OCI-LY1 (cell line): Measurements from ENCODE around the gene CDC42EP2.

Experiments
- H2AFZ ChIP-seq: fragments of 200-600 bp; sonication (generic), shearing (Covaris generic); 2 replicates; pipeline ENCODE4 v1.6.0; 2014; ENCODE audit warnings: antibody characterized with exemption, mild to moderate bottlenecking, low read length
- H3F3A ChIP-seq: fragments of 200-600 bp; sonication (generic), shearing (Covaris generic); 2 replicates; pipeline ENCODE4 v1.6.0; 2014; ENCODE audit warnings: mild to moderate bottlenecking, antibody characterized with exemption, low read length, moderate library complexity; ENCODE audit not compliant: insufficient read depth
- H3K27ac ChIP-seq: fragments of 200-600 bp; sonication (generic); 2 replicates; pipeline ENCODE4 v1.5.1; 2014; ENCODE audit warnings: low read length, mixed run types, mild to moderate bottlenecking, low read depth; ENCODE audit not compliant: poor library complexity, severe bottlenecking
- H3K27me3 ChIP-seq: fragments of 200-600 bp; sonication (generic); 2 replicates; pipeline ENCODE4 v1.6.0; 2014; ENCODE audit warnings: antibody characterized with exemption, mild to moderate bottlenecking, low read length, moderate library complexity; ENCODE audit not compliant: insufficient read depth
- H3K36me3 ChIP-seq: fragments of 200-600 bp; sonication (generic); 2 replicates; pipeline ENCODE4 v1.6.1; 2014; ENCODE audit warnings: mild to moderate bottlenecking, antibody characterized with exemption, low read length, moderate library complexity, mixed read lengths; ENCODE audit not compliant: insufficient read depth
- H3K4me1 ChIP-seq: fragments of 200-600 bp; sonication (generic); 2 replicates; pipeline ENCODE4 v1.5.1; 2014; ENCODE audit warnings: mild to moderate bottlenecking, low read length, moderate library complexity; ENCODE audit not compliant: insufficient read depth, severe bottlenecking
- H3K4me2 ChIP-seq: fragments of 200-600 bp; sonication (generic), shearing (Covaris generic); 2 replicates; pipeline ENCODE4 v1.6.1; 2014; ENCODE audit warnings: low read length
- H3K4me3 ChIP-seq: fragments of 200-600 bp; sonication (generic); 2 replicates; pipeline ENCODE4 v1.5.1; 2014; ENCODE audit warnings: low read length, low read depth, mild to moderate bottlenecking, mixed read lengths; ENCODE audit not compliant: poor library complexity, severe bottlenecking
- H3K79me2 ChIP-seq: fragments of 200-600 bp; shearing (Covaris generic); 2 replicates; pipeline ENCODE4 v1.6.1; 2016; ENCODE audit warnings: mixed run types, low read length, mixed read lengths; ENCODE audit not compliant: insufficient read depth
- H3K9ac ChIP-seq: fragments of 200-600 bp; sonication (generic), shearing (Covaris generic); 2 replicates; pipeline ENCODE4 v1.6.1; 2014; ENCODE audit warnings: mild to moderate bottlenecking, low read length, mixed read lengths
- H3K9me2 ChIP-seq: fragments of 200-600 bp; sonication (generic), shearing (Covaris generic); 2 replicates; pipeline ENCODE4 v1.6.1; 2014; ENCODE audit warnings: low read depth, mild to moderate bottlenecking, low read length, mixed read lengths
- H3K9me3 ChIP-seq: fragments of 200-600 bp; shearing (Covaris generic); 2 replicates; pipeline ENCODE4 v1.6.1; 2014; ENCODE audit warnings: low read length, mixed read lengths
- H4K20me1 ChIP-seq: fragments of 200-600 bp; sonication (generic), shearing (Covaris generic); 2 replicates; pipeline ENCODE4 v1.6.0; 2016; ENCODE audit warnings: mild to moderate bottlenecking, low read length; ENCODE audit not compliant: insufficient read depth
- EZH2 ChIP-seq: fragments of 200-600 bp; sonication (generic), shearing (Covaris generic); IDR thresholded peaks from 2 replicates; pipeline ENCODE4 v1.8.0; 2017; ENCODE audit warnings: borderline replicate concordance, mixed run types, mild to moderate bottlenecking, antibody characterized with exemption, low read length, moderate library complexity, mixed read lengths
- TF ChIP-seq, protein P1 (sequence below): fragments of 200-600 bp; sonication (generic), shearing (Covaris generic); IDR thresholded peaks from 2 replicates; pipeline ENCODE4 v1.5.1; 2017; ENCODE audit warnings: mild to moderate bottlenecking, antibody characterized with exemption, low read length, moderate library complexity, mixed read lengths

CDC42EP2 gene

DNA sequence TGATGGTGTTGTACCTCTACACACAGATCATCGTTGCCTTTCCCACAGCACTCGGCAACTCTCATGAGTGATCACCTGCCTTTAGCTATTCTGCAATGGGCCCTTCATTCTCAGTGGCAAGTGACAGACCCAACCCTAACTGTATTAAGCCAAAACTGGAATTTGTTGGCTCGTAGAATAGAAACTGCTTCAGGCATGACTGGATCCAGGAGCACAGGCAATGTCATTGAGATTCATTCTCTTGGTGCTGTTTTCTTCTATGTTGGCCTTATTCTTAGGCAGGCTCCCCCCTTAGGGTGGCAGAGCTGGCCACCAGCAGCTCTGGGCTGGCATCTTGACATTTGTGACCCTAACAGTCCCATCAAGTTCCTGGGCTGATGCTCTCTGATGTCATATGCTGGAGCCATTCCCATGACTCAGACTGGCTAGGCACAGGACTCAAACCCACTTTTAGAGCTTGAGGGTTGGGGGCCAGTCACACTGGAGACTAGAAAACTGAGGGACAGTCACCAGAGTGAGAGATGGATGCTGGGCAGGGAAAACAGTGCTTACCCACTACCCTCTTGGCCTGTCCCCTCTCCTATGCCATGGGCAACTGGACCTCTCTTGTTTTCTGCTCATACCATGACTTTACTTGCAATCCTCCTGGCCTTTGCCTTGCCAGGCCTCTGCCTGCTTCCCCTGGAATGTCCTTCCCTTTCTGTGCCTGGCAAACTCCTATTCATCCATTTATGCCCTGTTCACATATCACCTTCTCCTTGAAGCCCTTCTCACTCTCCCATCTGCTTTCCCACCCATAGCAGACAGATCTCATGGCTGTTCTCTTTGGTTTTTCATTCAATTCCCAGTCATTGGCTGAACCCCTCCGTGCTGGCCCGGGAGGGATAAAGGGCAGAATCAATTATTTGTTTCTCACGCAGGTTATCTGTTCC is 7.1 kb upstream of the CDC42EP2 start:
- Histone ChIP-seq H4K20me1 (no peaks in the 10 kb centered on the region), H3K79me2 (no peaks in the 10 kb centered on the region), H3K4me3 (no peak overlapping the region), H3K9me3 (no peaks in the 10 kb centered on the region), H3K27ac (no peak overlapping the region), H3K36me3 (peaks cover 13% of the 10 kb centered on the region; the same call in 1 of the 2 replicates), H3K9me2 (no peaks in the 10 kb centered on the region), H3F3A (no peaks in the 10 kb centered on the region), H3K9ac (no peak overlapping the region), H3K27me3 (no peaks in the 10 kb centered on the region), H3K4me2 (no peak overlapping the region), H2AFZ (no peak overlapping the region), H3K4me1 (no peaks in the 10 kb centered on the region)
- TF ChIP-seq, protein P1, sequence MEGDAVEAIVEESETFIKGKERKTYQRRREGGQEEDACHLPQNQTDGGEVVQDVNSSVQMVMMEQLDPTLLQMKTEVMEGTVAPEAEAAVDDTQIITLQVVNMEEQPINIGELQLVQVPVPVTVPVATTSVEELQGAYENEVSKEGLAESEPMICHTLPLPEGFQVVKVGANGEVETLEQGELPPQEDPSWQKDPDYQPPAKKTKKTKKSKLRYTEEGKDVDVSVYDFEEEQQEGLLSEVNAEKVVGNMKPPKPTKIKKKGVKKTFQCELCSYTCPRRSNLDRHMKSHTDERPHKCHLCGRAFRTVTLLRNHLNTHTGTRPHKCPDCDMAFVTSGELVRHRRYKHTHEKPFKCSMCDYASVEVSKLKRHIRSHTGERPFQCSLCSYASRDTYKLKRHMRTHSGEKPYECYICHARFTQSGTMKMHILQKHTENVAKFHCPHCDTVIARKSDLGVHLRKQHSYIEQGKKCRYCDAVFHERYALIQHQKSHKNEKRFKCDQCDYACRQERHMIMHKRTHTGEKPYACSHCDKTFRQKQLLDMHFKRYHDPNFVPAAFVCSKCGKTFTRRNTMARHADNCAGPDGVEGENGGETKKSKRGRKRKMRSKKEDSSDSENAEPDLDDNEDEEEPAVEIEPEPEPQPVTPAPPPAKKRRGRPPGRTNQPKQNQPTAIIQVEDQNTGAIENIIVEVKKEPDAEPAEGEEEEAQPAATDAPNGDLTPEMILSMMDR: no peak
- TF ChIP-seq EZH2: no peak

DNA sequence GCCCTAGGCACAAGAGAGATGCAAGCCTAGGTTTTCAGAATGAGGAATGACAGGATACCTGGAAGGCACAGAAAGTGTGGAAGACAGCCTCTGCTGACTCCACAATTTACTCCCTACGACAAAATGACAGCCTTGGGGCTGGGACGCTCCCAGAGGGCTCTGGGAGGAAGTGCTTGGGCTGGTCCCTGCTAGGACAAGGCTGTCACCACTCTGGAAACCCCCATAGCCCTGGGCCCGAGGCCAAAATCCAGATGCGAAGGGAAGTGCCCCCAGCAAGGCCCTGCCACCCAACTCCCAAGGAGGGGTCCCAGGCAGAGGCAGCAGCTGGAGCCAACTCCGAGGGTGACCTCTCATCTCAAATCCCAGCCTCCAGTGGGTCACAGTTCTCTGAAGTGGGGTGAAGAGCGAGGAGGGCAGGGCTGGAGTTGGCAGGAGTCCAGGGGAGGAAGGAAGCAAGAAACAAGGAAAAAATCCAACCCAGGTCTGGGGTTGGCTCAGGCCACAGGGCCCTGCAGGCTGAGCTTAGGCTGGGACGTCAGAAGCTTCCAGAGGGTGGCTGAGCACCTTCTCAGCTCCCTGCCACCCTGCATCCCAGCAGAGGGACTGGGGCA is 6.3 kb upstream of the CDC42EP2 start:
- Histone ChIP-seq H3K4me3 (no peak overlapping the region), H3K9me2 (no peaks in the 10 kb centered on the region), H3K9me3 (no peaks in the 10 kb centered on the region), H4K20me1 (no peaks in the 10 kb centered on the region), H2AFZ (no peak overlapping the region), H3K79me2 (no peaks in the 10 kb centered on the region), H3K36me3 (peaks cover 8% of the 10 kb centered on the region; the same call in 1 of the 2 replicates), H3K27me3 (peaks cover 3% of the 10 kb centered on the region; the same call in 1 of the 2 replicates), H3K4me1 (no peaks in the 10 kb centered on the region), H3K9ac (no peak overlapping the region), H3F3A (no peaks in the 10 kb centered on the region), H3K27ac (no peak overlapping the region), H3K4me2 (no peak overlapping the region)
- TF ChIP-seq, protein P1: no peak
- TF ChIP-seq EZH2: no peak

DNA sequence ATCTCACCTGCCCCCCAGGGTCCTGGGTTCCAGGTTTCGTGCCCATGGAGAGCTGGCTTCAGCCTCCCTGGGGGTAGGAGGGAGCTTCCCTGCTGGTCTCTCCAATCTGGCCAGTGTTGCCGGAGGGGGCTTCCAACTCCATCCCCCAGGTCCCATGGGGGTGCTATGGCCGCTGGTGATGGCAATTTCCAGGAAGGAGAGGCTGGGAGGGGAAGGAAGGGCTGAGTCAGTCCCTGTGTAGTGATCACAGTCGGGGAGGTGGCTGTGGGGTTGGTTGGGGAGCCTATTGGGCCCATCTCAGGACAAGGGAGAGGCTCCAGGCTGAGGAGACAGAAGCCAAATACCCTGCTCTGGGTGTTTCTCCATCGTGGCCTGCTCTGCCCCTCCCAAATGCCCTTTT is 5.7 kb upstream of the CDC42EP2 start:
- Histone ChIP-seq H3F3A (no peaks in the 10 kb centered on the region), H3K9me2 (no peaks in the 10 kb centered on the region), H3K9me3 (no peaks in the 10 kb centered on the region), H3K4me3 (no peak overlapping the region), H3K4me1 (no peaks in the 10 kb centered on the region), H3K36me3 (peaks cover 2% of the 10 kb centered on the region; the same call in 1 of the 2 replicates), H3K9ac (no peak overlapping the region), H3K79me2 (no peaks in the 10 kb centered on the region), H3K27me3 (peaks cover 9% of the 10 kb centered on the region; the same call in 1 of the 2 replicates), H2AFZ (no peak overlapping the region), H4K20me1 (no peaks in the 10 kb centered on the region), H3K27ac (no peak overlapping the region), H3K4me2 (no peak overlapping the region)
- TF ChIP-seq, protein P1: no peak
- no peak for TF ChIP-seq EZH2
